Hepatocyte (in vitro differentiated cells): ENCODE data around the gene ADGRD2.

Experiments used
- CTCF ChIP-seq: fragments of 200-600 bp; sonication (generic); IDR thresholded peaks from 2 replicates; pipeline ENCODE4 v1.5.1; 2016; ENCODE audit warnings: antibody characterized with exemption, mild to moderate bottlenecking; ENCODE audit not compliant: poor library complexity
- EZH2phosphoT487 ChIP-seq: fragments of 200-600 bp; sonication (generic); IDR thresholded peaks from one replicate; pipeline ENCODE4 v1.6.1; 2018; ENCODE audit warnings: antibody characterized with exemption, mild to moderate bottlenecking, low read depth, moderate library complexity; ENCODE audit not compliant: unreplicated experiment, severe bottlenecking

- TF ChIP-seq EZH2phosphoT487: no peak
- TF ChIP-seq CTCF: no peak
These were observed 38.0 kb upstream of the ADGRD2 start for GRCh38 chr9:124412228-124412575.
